PFSK-1 (cell line): ENCODE data around the gene LIPI.

Experiments
- FOXP2 ChIP-seq: optimal IDR thresholded peaks from 2 replicates; pipeline ENCODE3; 2011; ENCODE audit warnings: borderline replicate concordance, control low read depth, inconsistent platforms; ENCODE audit not compliant: insufficient read depth; ENCODE audit errors: extremely low read length, extremely low read depth
- POLR2AphosphoS5 ChIP-seq: IDR thresholded peaks from 2 replicates; pipeline ENCODE4 v1.6.1; 2012; ENCODE audit warnings: low read depth, mild to moderate bottlenecking, control low read depth, low read length, moderate library complexity
- SIN3A ChIP-seq: IDR thresholded peaks from 2 replicates; pipeline ENCODE4 v1.6.1; 2012; ENCODE audit warnings: mild to moderate bottlenecking, low read length, moderate library complexity, borderline replicate concordance; ENCODE audit not compliant: insufficient read depth
- TAF1 ChIP-seq: IDR thresholded peaks from 2 replicates; pipeline ENCODE4 v1.6.1; 2012; ENCODE audit warnings: low read length, control low read depth, borderline replicate concordance; ENCODE audit not compliant: insufficient read depth
- TF ChIP-seq, protein P1 (sequence below), 2 experiments: IDR thresholded peaks; 2 replicates each; pipeline versions ENCODE4 v1.6.1 to v1.8.0; 2011 to 2012; ENCODE audit warnings: low read depth in 2 of 2, low read length in 2 of 2, control low read depth in 1 of 2, inconsistent platforms in 1 of 2, mild to moderate bottlenecking in 1 of 2, moderate library complexity in 1 of 2; ENCODE audit not compliant: insufficient read depth in 1 of 2

DNA sequence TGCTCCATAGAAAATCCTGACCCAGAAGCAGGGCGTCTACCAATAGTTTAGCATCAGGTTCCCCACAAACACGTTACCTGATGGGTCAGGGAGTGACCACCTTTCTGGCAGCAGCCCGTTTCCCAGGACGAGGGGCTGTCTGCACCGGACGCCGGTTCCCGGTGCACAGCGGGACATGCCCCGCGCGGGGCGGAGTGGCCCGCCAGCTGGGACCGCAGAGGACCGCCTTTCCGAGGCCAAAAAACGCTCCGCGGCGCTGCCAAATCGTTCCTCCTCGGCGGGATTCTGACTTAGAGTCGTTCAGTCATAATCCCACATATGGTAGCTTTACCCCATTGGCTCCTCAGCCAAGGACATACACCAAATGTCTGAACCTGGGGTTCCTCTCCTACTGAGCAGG lies 126.1 kb downstream of the LIPI start:
- TF ChIP-seq, protein P1, sequence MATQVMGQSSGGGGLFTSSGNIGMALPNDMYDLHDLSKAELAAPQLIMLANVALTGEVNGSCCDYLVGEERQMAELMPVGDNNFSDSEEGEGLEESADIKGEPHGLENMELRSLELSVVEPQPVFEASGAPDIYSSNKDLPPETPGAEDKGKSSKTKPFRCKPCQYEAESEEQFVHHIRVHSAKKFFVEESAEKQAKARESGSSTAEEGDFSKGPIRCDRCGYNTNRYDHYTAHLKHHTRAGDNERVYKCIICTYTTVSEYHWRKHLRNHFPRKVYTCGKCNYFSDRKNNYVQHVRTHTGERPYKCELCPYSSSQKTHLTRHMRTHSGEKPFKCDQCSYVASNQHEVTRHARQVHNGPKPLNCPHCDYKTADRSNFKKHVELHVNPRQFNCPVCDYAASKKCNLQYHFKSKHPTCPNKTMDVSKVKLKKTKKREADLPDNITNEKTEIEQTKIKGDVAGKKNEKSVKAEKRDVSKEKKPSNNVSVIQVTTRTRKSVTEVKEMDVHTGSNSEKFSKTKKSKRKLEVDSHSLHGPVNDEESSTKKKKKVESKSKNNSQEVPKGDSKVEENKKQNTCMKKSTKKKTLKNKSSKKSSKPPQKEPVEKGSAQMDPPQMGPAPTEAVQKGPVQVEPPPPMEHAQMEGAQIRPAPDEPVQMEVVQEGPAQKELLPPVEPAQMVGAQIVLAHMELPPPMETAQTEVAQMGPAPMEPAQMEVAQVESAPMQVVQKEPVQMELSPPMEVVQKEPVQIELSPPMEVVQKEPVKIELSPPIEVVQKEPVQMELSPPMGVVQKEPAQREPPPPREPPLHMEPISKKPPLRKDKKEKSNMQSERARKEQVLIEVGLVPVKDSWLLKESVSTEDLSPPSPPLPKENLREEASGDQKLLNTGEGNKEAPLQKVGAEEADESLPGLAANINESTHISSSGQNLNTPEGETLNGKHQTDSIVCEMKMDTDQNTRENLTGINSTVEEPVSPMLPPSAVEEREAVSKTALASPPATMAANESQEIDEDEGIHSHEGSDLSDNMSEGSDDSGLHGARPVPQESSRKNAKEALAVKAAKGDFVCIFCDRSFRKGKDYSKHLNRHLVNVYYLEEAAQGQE (IDR thresholded peaks at IDR 0.05; ENCODE audit: insufficient read depth in 1 of 2, low read depth in 2 of 2, low read length in 2 of 2): no peak
- TF ChIP-seq POLR2AphosphoS5 (no peak), TAF1 (no peak), SIN3A (no peak), FOXP2 (no peak)
